Ramos (cell line): ENCODE data around the gene RAB21.

Experiments used
- in situ Hi-C: fragments of 300-500 bp; cut with MboI; formaldehyde crosslinking; loops from one replicate; pipeline ENCODE4 v1.14.3; 2022; ENCODE audit warnings: low sequenced_read_pairs; ENCODE audit not compliant: unreplicated experiment

Gene RAB21

DNA sequence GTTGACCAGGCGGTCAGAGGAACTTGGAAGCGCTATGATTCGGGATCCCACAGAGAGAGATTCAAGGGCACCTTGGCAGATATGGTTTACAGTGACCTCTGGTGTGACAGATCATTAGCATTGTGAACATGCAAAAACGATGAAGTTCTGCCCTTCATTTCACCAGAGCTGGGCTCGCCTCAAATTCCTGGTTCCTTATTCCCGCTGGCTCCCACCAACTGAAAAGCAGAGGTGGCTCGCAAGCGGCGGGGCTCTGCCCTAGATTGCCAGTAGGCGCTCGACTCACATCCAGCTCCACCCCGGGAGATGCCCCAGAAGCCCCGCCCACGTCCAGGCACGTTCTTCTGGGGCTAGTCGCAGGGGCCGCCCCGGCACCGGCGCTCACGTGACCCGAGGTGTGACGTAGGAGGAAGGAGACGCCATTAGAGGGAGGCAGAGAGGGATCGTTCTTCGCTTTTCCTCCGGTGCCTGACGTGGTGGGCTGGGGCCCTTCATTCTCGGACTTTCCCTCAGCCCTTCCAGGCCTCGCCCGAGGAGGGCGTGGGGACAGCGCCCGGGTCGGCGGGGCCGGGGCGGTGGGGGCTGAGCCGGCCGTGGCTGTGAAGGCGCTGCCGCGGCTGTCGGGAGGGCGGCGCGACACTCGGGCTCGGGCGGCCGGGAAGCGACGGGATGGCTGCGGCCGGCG, at the start of gene RAB21:
RAB21 (plus strand) TSS at position 403 of the 685 bp plus-strand sequence; CDS start at position 670, 267 bp downstream.
- in situ Hi-C loops, result no loop called here

GRCh38 chr12:71704920-71705319, 49.7 kb upstream of the RAB21 start:
- in situ Hi-C loops, result no loop called here

DNA sequence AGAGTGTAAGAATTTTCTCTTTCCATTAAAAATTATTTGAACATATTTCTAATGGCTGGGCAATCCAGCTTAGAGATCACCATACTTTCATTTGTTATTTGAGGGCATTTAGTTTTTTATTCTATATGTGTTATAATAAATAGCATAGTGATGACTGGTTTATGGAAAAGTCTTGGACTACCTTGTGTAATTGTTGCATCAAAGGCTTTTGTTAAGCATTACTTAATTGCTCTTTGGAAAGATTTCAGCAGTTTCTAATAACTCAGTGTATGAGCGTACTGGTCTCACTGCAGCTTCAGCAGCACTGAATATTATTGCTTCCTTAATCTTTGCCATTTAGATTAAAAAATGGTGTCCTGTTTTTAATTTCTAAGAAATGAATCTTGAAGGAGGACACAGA, 46.0 kb upstream of the RAB21 start:
- in situ Hi-C loops, result no loop called here

DNA sequence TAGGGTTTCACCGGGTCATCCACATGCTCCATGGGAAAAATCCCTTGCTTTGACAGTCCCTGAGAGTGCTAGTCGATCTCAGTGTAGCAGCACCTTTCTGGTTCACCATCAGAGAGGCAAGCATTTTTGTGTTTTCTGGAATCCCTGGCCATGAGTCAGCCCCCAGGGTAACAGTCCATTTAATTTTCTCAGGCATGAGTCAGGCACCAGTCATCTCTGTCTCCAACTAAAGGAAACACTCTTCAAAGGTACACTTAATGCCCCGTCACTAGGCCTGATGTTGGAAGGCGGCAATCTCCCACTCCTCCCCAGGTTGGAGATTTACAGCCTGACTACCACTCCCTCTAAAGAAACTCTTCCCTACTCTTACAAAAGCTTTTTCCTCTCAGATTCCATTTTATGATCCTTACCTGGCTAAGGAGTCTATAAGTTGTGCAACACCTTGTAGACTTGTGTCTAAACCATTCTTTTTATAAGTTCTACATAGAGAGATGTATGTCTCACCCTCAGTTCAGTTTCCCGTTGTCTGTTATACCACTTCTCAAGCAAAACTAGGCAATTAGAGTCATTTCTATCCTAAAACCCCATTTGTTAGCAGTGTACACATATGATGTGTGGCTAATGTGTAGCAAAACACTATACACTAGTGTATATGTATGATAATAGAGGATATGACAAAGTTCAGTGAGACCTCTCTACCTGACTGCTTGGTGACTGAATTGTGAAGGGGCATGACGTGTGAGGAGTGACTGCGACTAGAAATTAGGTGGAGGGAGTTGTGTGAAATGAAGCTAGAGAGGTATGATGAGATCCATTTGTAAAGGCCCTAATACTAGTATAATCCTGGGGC, 44.2 kb upstream of the RAB21 start:
- in situ Hi-C loops, result no loop called here

DNA sequence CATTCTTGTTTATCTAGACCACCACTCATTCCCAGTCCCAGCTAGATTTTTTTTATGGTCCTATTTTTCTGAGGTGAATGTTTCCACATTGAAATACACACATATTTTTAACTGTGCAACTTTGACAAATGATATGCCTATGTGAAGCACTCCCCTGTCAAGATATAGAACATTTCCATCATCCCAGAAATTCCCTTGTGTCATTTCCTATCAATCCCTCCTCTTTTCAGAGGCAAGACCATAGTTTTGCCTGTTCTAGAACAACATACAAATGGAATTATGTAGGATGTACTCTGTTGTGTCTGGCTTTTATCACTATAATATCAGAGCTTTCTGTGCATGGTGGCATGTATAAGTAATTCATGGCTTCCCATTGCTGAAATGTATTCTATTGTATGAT, 36.1 kb upstream of the RAB21 start:
- in situ Hi-C loops, result no loop called here

DNA sequence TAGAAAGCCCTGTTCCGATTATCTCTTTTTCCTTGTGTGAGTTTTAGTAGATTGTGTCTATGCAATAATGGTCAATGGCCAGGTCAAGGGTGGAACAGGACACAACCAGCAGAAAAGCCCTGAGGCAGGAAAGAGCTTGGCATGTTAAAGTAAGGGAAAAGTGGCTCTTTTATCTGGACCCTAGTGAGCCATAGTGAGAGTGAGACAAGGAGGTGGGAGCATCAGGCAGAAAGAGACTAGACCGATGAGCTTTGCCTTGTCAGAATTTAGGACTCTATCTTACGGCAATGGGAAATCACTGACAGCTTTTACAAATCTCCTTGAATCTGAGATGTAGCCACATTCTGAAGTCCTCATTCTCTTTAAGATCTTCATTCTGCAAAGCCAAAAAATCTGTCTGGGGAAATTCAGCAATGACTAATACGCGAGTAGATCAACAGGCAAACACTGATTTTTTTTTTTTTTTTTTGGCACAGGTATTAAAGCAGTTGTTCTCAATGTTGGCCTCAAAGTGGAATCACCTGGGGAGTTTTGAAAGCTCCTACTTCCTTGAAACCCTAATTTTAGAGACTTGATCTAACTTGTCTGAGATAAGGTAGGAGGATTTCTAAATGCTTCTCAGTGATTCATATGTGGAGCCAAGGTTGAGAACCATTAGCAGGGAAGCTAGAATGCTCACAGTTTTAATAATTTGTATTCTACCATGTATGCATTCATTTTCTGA, 34.9 kb upstream of the RAB21 start:
- in situ Hi-C loops, result no loop called here

- in situ Hi-C loops, result no loop called here
Observed at GRCh38 chr12:71721783-71722505, 32.7 kb upstream of the RAB21 start.

GRCh38 chr12:71725011-71725410, 29.7 kb upstream of the RAB21 start:
- in situ Hi-C loops, result no loop called here

- in situ Hi-C loops, result no loop called here
Observed at GRCh38 chr12:71726548-71726947, 28.1 kb upstream of the RAB21 start.

DNA sequence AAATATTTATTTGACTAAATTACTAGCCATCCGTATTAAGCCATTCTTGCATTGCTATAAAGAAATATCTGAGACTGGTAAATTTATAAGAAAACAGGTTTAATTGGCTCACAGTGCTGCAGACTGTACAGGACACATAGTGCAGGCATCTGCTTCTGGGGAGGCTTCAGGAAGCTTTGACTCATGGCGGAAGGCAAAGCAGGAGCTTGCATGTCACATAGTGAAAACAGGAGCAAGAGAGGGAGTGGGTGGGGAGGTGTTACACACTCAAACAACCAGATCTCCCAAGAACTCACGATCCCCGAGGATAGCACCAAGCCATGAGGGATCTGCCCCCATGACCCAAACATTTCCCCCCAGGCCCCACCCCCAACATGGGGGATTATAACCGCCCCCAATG, 26.7 kb upstream of the RAB21 start:
- in situ Hi-C loops, result no loop called here

DNA sequence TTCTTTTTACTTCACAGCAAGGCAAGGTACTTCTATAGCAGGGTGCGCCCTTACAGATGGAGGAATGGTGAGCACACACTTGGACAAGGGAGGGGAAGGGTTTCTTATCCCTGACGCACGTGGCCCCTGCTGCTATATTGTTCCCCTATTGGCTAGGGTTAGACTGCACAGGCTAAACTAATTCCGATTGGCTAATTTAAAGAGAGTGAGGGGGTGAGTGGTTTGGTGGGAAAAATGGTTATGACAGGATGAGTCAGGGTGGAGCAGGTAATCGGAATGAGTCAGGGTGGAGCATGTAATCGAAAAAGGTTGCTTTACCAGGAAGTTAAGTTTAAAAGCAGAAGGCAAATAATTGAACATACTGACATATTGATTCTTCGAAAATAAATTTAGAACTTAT, 23.7 kb upstream of the RAB21 start:
- in situ Hi-C loops, result no loop called here

GRCh38 chr12:71731439-71732356, 23.0 kb upstream of the RAB21 start:
- in situ Hi-C loops, result no loop called here

GRCh38 chr12:71732357-71732712, 22.3 kb upstream of the RAB21 start:
- in situ Hi-C loops, result no loop called here

DNA sequence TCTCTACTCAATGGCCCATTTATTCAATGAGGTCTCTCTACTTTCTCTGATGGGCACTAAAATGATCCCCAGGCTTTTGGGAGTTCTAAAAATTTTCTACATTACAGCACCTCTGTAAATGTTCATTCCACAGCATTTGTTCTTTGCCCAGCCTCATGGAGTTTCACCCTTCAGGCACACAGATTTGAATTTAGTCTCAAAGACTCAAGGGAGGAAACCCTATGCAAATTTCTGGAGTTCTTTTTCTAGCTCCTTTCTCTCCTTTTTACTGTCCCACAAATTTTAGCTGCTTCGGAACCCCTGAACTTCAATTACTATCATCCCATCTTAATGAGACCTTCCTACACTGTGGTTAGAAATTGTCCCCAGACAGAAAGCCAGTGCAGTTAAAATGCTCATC, 17.5 kb upstream of the RAB21 start:
- in situ Hi-C loops, result no loop called here

- in situ Hi-C loops, result loop anchor here (10.0 kb wide), 1 partner anchor 328 kb away; no protein-coding TSS in a partner anchor
Observed at GRCh38 chr12:71742998-71743397, 11.7 kb upstream of the RAB21 start.

GRCh38 chr12:71744522-71745300, 10.0 kb upstream of the RAB21 start:
- in situ Hi-C loops, result loop anchor here (10.0 kb wide), 1 partner anchor 330 kb away; no protein-coding TSS in a partner anchor

- in situ Hi-C loops, result loop anchor here (10.0 kb wide), 1 partner anchor 332 kb away; no protein-coding TSS in a partner anchor
Observed at GRCh38 chr12:71746974-71747611, 7.6 kb upstream of the RAB21 start.
